GM18867 (cell line): Measurements from ENCODE around the gene PTPRE.
"Not testable (repeated sequence)": the region's sequence is repeated elsewhere in the genome, so short reads cannot be mapped to it uniquely, and the experiment has no call there.

Experiments used
- ATAC-seq: cut with Tn5 transposase; IDR thresholded peaks from one replicate; pipeline ENCODE4 v1.9.1; 2021; ENCODE audit warnings: mild to moderate bottlenecking, moderate library complexity; ENCODE audit not compliant: unreplicated experiment

The PTPRE gene

GRCh38 chr10:127977357-127978009 lies 70.6 kb downstream of the PTPRE start:
- ATAC-seq: no peak

GRCh38 chr10:127978481-127978880 lies 71.6 kb downstream of the PTPRE start:
- no peak for ATAC-seq

- ATAC-seq: no peak
Measured at GRCh38 chr10:127979045-127979444, 72.1 kb downstream of the PTPRE start.

- ATAC-seq: no peak
Measured at GRCh38 chr10:127979566-127979965, 72.7 kb downstream of the PTPRE start.

- ATAC-seq: no peak
Measured at GRCh38 chr10:127980898-127981297, 74.0 kb downstream of the PTPRE start.

GRCh38 chr10:127982601-127983000 lies 75.7 kb downstream of the PTPRE start:
- no peak for ATAC-seq

GRCh38 chr10:127983344-127984100 lies 76.6 kb downstream of the PTPRE start:
- no peak for ATAC-seq

- ATAC-seq: no peak
Measured at GRCh38 chr10:127984945-127985344, 78.0 kb downstream of the PTPRE start.

- ATAC-seq: no peak
Measured at GRCh38 chr10:127986531-127987466, 79.9 kb downstream of the PTPRE start.

- no peak for ATAC-seq
Measured at GRCh38 chr10:127987467-127988380, 80.8 kb downstream of the PTPRE start.

- no peak for ATAC-seq
Measured at GRCh38 chr10:127989481-127990012, 82.6 kb downstream of the PTPRE start.

- not testable (repeated sequence) for ATAC-seq
Measured at GRCh38 chr10:127990132-127990788, 83.4 kb downstream of the PTPRE start.

GRCh38 chr10:127990846-127991542 lies 84.1 kb downstream of the PTPRE start:
- ATAC-seq: peak; percentile 40

- no peak for ATAC-seq
Measured at GRCh38 chr10:127991543-127992255, 84.8 kb downstream of the PTPRE start.

- no peak for ATAC-seq
Measured at GRCh38 chr10:127992376-127992775, 85.5 kb downstream of the PTPRE start.

GRCh38 chr10:127993056-127993690 lies 86.3 kb downstream of the PTPRE start:
- no peak for ATAC-seq

GRCh38 chr10:127995939-127996338 lies 89.0 kb downstream of the PTPRE start:
- no peak for ATAC-seq

- ATAC-seq: no peak
Measured at GRCh38 chr10:127996586-127996985, 89.7 kb downstream of the PTPRE start.
